Measurements from ENCODE around the gene PPFIA1.

Gene PPFIA1

DNA sequence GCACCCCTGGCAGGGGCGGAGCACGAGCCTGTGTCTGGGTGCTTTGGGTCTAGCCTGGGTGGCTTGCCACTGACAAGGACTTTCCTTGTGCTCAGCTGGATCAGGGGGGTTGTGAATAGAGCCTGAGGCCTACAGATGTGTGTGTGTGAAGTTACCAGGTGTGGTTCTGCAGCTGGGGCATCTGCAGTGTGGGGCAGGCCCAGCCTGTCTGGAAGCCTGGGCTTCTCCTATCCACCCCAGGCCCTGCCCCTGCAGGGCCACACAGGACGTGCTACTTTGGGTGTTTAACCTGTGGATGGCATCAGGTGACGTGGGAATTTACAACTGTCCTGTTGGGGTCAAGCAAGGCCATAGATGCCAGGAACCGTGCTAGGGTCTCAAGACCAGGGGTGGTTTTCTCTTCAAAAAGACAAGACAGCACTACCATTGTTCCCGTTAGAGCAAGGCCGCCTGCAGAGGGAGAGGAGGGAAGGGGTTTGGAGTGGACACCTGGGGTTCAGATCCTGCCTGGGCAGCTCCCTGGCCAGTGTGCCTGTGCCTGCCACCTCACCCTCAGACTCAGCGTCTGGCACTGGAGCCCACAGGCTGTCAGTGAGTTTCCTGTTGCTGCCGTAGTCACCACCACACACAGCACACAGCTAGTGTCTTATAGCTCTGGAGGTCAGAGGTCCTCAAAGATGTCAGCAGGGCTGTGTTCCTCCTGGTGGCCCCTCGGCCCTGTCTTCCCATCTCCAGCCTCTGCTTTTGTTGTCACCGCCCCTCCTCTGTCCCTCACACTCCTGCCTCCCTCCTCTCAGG, 159.4 kb downstream of the PPFIA1 start:
- FAIRE-seq: no peak
- DNase-seq (ENCODE audit: low spot score): no peak

GRCh38 chr11:70430671-70431574, 160.4 kb downstream of the PPFIA1 start:
- DNase-seq (ENCODE audit: low spot score) (no peak), FAIRE-seq (no peak)

DNA sequence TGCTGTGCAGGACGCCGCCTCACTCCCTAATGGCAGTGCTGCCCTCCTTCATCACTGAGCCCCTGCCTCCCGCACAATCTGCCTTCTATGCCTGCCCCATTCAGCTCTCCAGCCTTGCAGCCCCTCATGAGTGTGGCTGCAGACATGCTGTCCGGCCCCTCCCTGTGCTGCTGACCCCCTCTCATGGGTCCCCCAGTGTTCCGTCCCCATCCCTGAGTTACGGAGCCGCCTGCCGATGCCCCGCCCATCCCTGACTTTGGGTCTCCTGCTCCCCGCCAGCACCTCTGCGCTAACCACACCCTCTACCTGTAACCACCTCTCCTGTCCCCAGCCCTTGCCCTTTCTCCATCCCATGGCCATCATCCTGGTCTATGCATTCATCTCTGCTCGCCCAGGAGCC, 161.1 kb downstream of the PPFIA1 start:
- FAIRE-seq: no peak
- no peak for DNase-seq (ENCODE audit: low spot score)

DNA sequence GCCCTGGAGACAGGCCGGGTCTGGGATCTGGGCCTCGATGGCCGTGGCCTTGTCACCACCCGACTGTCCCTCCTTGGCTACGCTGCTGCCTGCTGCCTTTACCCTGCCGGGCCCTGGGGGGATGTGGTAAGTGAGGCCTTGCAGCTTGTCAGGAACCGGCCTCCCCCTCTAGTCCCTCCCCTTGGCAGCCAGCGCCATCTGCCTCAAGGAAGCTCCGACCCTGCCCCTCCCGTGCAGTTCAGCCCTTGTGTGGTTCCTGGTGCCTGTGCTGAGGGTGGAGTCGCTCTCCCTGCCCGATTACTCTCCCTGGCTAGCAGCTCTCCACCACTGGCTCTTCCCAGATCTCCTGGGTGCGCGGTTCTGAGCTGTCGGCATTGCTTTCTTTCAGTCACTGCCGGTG, 161.6 kb downstream of the PPFIA1 start:
- DNase-seq (ENCODE audit: low spot score): no peak
- FAIRE-seq: no peak

- DNase-seq (ENCODE audit: low spot score) (no peak), FAIRE-seq (no peak)
Observed at GRCh38 chr11:70432580-70432979, 162.1 kb downstream of the PPFIA1 start.

DNA sequence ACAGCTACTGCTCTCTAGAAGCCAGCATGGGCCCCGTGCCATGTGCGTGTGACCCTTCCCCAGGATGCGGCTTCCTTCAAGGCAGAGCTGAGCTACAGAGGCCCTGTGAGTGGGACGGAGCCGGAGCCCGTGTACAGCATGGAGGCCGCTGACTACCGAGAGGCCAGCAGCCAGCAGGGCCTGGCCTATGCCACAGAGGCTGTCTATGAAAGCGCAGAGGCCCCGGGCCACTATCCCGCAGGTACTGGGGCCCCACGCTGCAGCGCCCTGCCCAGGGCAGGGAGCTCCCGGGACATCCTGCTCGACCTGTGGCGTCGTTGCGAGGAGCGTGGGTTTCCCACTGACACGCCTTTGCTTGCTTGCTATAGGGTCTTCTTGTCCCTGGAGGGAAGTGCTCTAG, 162.5 kb downstream of the PPFIA1 start:
- no peak for FAIRE-seq
- no peak for DNase-seq (ENCODE audit: low spot score)

DNA sequence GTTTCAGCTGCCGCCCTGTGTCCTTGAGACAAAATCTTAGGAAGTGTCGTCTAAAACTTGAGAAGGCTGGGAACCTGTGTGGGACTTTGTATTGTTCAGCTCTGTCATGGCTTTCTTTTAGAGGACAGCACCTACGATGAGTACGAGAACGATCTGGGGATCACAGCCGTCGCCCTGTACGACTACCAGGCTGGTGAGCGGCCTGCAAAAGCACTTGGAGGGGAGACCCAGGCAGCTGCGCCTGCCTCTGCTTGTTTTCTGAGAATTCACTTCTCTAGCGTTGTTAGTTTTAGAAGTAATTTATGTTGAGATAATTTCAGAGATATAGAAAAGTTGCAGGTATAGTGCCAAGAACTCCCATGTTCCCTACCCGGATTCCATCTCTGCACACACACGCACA, 163.0 kb downstream of the PPFIA1 start:
- FAIRE-seq: no peak
- DNase-seq (ENCODE audit: low spot score): no peak

Data from RCC 7860 (cell line).